Transverse colon (tissue), 4 donors: ENCODE data around the gene MAP4K4.

ENCODE experiments used
- EP300 ChIP-seq: sonication (generic); formaldehyde crosslinking; IDR thresholded peaks from one replicate; pipeline ENCODE4 v1.6.1; 2017; ENCODE audit warnings: antibody characterized with exemption, low read depth
- POLR2A ChIP-seq: fragments of 450-650 bp; IDR thresholded peaks from one replicate; pipeline ENCODE4 v1.6.1; 2016; ENCODE audit warnings: antibody characterized with exemption, mild to moderate bottlenecking, moderate library complexity
- POLR2AphosphoS5 ChIP-seq, 3 donors: sonication (generic); formaldehyde crosslinking; IDR thresholded peaks; one replicate each; pipeline ENCODE4 v1.6.1; 2016; ENCODE audit warnings: antibody characterized with exemption in 3 of 3
- TF ChIP-seq, protein P1 (sequence below), 5 experiments: fragments of 200-600 bp in 3 of 5; fragments of 450-650 bp in 2 of 5; sonication (generic) in 3 of 5; IDR thresholded peaks; 1 replicate in 2 of 5; 2 replicates in 3 of 5; pipeline ENCODE4 v1.5.1; 2016 to 2017; ENCODE audit warnings: antibody characterized with exemption in 5 of 5, inconsistent platforms in 3 of 5, mild to moderate bottlenecking in 2 of 5, moderate library complexity in 1 of 5

GRCh38 chr2:101811226-101812015 lies 113.9 kb downstream of the MAP4K4 start:
- TF ChIP-seq, protein P1, sequence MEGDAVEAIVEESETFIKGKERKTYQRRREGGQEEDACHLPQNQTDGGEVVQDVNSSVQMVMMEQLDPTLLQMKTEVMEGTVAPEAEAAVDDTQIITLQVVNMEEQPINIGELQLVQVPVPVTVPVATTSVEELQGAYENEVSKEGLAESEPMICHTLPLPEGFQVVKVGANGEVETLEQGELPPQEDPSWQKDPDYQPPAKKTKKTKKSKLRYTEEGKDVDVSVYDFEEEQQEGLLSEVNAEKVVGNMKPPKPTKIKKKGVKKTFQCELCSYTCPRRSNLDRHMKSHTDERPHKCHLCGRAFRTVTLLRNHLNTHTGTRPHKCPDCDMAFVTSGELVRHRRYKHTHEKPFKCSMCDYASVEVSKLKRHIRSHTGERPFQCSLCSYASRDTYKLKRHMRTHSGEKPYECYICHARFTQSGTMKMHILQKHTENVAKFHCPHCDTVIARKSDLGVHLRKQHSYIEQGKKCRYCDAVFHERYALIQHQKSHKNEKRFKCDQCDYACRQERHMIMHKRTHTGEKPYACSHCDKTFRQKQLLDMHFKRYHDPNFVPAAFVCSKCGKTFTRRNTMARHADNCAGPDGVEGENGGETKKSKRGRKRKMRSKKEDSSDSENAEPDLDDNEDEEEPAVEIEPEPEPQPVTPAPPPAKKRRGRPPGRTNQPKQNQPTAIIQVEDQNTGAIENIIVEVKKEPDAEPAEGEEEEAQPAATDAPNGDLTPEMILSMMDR (IDR thresholded peaks at IDR 0.05), result no peak
- no peak for TF ChIP-seq EP300
- no peak for TF ChIP-seq POLR2A
- TF ChIP-seq POLR2AphosphoS5 (IDR thresholded peaks at IDR 0.05), result no peak
